GM19438 (cell line): ENCODE data around the gene JSRP1.

Experiments used
- ATAC-seq: cut with Tn5 transposase; IDR thresholded peaks from one replicate; pipeline ENCODE4 v1.9.1; 2021; ENCODE audit warnings: low read depth; ENCODE audit not compliant: unreplicated experiment

JSRP1 gene, protein sequence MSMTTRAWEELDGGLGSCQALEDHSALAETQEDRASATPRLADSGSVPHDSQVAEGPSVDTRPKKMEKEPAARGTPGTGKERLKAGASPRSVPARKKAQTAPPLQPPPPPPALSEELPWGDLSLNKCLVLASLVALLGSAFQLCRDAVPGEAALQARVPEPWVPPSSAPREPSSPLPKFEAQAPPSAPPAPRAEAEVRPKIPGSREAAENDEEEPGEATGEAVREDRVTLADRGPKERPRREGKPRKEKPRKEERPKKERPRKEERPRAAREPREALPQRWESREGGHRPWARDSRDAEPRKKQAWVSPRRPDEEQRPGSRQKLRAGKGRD

DNA sequence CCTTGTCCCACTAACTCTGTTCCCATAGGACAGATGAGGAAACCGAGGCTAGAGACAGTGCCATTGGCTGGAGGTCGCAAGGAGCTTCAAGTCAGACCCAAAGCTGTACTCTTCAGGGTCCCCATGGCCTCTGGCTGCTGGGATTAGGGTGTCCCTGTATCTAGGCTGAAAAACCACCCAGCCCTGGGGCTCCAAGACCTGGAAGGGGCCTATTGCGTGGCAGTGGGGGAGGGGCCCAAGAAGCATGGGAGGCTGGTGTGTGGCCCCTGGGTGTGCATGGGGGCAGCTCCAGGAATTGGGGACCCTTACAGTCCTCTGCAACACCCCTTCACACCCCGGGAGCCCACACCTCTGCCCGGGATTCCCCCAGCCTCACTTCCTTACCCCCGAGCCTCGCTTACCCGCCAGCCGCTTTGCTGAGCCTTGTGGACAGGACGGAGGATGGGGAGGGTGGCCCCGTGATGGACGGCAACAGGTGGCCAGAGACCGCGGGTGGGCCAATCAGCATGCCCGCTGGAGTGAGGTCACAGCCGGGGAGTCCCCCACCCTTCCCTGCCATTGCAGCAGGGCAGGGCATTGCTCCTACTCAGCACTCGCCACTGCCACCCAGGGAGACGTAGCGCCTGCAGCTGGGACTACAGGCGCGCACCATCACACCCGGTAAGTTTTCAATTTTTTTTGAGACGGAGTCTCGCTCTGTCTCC, at the start of gene JSRP1:
TSS of gene JSRP1 (minus strand) at position 436 of the 704 bp plus-strand sequence. CDS start 1,103 bp downstream, outside the sequence.
- ATAC-seq, result no peak

DNA sequence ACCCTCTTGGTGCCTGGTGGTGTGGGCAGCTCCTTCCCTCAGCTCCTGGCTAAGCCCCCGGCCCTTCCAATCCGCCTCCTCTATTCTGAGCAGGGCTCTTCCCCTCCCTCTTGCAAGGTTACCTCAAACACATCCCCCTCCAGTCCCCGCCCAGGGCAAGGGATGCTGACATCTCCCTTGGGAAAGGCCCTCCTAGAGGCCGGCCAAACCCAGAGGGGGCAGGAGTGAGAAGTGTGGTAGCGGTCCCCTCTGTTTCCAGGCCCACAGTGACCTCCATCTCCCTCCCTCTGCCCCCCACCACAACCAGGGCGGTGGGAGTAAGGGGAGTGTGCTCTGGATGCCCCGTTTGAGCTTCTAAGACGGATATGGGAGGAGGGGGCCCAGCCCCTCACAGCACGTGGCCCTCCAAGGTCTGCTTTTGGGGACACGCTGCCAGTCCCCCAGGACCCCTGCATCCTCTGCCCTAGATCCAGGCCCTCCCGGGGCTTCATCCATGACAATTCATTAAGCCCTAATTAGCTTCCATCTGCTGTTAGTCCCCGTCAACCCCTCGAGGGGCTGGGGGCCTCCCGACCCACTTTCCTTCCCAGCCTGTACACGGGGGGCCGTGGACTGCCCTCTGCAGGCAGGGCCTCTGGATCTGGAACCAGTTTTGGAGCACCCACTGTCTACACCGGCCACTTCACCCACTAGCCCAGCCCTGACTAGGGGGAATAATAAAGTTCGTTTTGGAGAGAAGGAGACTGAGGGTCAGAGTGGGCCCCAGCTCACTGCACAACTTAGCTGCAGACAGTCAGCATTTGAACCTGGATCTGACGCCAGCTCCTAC, 49.4 kb upstream of the JSRP1 start:
- ATAC-seq, result no peak

DNA sequence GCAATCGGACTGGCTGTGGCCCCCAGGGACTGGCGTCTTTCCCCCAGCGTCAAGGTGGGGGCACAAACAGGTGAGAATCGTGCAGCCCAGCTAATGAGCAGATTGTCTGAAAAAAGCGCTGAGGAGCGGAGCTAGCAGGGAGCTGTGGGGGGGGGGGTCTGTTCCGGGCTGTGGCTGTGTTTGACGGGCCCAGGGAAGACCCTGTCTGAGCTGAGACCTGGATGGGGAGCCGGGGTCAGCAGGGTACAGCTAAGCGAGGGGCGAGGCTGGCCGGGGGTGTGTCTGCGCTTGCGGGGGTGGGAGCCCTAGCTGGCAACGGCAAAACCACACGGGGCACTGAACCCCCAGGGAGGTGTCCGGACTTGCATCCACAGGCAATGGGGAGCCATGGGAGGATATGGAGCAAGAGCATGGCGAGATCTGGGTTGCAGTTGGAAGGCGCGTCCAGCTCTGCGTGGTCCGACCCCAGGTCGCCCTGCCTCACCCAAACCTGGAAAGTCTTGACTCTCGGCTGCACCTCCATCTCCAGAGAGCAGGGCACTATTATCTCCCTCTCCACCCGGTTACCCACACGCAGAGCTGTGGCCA, 47.1 kb upstream of the JSRP1 start:
- ATAC-seq, result no peak

DNA sequence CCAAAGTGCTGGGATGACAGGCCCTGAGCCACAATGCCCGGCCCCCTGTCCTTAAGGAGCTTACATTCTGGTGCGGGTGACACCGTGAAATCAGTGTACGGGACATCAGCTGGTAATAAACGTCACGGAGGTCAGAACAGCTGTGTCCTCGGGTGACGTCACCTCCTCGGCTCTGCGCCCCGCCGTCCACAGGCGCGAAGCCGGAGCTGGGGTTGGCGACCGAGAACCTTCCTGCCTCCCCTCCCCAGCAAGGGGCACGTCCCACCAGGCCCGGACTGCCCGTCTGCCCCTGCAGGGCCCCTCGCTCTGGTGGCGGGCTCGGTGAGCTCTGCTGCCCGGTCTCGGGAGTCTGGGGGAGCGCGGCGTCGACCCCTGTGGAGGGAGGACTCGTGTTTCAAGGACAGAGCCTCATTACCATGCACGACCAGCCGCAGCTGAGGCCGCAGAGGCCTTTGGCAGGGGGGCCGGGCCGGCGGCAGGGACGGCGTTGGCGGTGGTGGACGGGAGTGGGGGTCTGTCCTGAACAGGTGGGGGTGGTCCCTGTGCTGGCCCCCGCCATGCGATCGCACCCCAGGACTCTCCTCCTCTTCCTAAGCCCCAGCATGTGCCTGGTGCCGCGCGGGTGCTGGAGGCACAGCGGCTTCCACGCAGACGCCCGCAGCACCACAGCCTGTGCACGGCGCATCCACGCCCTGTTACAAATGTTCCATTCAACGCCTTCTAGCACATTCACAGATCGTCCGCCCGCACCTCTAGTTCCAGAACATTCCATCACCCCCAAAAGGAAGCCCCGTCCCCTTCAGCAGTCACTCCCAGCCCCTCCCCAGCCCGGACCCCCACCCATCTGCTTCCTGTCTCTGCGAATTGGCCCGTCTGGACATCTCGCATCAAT, 46.3 kb upstream of the JSRP1 start:
- no peak for ATAC-seq

DNA sequence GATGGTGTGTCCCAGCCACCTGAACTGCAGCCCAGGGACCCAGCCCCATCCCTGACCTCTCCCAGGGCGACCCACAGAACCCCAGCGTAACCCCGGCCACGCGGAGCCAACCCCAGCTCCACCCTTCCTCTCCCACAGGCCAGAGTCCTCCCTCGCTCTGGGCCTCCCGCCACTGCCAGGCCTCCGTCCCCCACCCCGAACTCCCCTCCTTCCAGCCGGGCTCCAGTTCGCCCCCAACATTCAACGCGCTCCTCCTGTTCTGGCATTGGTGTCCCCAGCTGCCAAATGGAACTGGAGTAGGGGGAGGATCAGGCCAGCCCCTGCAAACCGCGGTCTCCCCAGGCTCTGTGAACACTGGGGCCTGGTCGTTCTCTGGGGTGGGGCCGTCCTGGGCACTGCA, 44.3 kb upstream of the JSRP1 start:
- ATAC-seq, result no peak

DNA sequence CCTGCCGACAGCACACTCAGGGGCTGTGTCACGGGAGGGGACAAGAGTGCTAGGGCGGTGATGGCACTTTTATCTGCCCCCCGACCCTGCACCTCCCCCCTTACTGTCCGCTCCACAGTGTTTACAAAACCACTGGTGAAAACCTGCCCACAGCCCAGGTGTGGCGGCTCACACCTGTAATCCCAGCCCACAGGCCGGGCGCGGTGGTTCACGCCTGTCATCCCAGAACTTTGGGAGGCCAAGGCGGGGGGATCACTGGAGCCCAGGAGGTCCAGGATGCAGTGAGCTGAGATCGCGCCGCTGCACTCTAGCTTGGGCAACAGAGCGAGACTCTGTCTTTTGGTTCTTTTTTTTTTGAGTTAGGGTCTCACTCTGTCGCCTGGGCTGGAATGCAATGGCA, 39.9 kb upstream of the JSRP1 start:
- no peak for ATAC-seq

DNA sequence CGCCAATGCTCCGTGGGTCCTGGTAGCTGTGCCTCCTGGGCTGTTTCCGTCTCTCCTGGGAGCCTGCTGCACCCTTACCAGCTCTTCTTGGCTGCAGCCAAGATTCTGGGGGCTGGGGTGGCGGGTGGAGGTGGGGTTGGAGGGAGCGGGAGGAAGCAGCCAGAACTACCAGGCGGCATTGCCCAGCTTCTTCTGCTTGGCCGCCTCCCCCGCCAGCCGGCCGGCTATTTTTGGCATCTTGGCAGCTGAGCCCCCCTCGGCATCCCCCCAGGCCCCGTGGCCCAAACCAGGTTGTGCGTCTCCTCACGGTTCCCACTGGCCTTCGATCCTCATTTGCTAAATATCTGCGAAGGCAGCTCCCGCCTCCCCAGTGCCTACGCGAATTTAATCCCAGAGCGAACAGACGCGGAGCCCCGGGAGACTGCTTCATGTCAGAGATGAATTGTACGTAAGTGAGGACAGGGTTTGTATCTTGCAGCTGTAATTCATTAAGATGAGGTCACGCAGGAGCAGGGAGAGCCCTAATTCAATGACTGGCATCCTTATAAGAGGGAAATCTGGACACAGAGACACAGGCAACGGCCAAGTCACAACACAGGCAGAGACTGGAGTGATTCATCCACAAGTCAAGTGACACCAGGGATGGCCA, 38.6 kb upstream of the JSRP1 start:
- no peak for ATAC-seq

DNA sequence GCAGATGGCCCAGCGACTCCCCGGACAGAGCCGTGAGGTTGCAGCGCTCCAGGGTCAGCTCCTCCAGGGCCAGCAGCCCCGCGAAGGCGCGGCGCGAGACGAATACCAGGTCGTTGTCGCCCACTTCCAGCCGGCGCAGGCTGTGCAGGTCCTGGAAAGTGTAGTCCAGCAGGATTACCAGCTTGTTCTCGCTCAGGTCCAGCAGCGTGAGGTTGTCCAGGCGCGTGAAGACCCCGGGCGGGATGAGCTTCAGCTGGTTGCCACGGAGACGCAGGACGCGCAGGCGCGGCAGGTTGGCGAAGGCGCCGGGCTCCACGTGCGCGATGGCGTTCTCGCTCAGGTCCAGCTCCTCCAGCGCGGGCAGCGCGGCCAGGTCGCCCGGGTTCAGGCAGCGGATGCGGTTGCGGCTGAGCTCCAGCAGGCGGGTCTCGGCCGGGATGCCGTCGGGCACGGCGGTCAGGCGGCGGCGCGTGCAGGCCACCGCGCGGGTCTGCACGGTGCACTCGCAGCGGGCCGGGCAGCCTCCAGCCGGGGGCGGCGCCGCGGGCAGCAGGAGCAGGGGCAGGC, 35.1 kb upstream of the JSRP1 start:
- no peak for ATAC-seq

DNA sequence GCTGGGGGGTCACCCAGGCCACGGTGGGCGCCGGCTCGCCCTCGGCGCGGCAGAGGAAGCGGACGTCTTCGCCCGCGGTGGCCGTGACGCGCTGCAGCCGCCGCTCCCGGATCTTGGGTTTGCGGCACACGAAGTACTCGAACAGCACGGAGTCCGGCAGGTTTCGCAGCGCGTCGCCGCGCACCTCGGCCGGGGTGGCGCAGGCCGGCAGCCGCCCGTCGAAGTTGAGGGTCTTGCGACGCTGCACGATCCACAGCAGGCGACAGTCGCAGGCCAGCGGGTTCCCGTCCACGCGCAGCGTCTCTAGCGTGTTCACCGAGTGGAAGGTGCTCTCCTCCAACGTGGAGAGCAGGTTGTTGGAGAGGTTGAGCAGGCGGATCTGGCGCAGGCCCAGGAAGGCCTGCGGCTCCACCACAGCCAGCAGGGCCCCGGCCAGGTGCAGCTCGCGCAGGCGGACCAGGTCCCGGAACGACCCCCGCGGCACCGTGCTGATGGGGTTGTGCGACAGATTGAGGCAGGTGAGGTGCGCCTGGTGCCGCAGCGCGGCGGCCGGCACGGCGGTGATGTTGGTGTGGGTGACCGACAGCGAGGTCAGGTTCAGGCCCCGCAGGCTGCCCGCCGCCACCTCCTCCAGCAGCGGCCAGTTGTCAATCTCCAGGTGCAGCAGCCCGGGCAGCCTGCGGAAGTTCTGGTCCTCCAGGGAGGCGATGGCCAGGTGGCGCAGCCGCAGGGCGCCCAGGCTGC, 34.4 kb upstream of the JSRP1 start:
- ATAC-seq, result no peak

DNA sequence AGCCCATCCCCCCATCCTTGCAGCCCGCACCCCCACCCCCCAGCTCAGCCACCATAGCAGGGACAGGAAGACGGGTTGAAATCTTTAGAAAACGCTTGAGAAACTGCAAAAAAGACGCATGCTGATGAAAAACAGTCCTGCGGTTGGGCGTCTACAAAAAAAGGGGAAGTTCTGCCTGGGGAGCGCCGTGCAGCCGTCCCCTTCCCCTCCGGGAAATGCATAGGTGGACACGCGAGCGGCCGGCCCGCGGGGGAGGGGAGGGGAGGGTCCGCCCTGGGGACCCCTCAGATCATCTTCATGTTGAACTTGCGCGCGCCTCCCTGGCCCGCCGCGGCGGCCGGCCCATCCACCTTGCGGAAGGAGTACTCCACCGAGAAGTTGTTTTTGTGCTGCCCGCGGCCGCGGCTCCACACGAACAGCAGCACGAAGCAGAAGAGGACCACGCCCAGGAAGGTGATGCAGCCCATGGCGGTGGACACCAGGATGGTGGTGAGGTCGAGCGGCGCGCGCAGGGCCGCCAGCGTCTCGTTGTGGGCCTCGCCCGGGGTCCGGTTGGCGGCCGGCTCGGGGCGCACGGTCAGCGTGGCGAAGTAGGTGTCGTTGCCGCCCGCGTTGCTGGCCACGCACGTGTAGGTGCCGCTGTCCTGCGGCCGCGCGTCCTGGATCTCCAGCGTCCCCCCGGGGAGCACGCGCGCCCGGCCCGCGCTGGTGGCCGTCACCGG, 33.7 kb upstream of the JSRP1 start:
- no peak for ATAC-seq

DNA sequence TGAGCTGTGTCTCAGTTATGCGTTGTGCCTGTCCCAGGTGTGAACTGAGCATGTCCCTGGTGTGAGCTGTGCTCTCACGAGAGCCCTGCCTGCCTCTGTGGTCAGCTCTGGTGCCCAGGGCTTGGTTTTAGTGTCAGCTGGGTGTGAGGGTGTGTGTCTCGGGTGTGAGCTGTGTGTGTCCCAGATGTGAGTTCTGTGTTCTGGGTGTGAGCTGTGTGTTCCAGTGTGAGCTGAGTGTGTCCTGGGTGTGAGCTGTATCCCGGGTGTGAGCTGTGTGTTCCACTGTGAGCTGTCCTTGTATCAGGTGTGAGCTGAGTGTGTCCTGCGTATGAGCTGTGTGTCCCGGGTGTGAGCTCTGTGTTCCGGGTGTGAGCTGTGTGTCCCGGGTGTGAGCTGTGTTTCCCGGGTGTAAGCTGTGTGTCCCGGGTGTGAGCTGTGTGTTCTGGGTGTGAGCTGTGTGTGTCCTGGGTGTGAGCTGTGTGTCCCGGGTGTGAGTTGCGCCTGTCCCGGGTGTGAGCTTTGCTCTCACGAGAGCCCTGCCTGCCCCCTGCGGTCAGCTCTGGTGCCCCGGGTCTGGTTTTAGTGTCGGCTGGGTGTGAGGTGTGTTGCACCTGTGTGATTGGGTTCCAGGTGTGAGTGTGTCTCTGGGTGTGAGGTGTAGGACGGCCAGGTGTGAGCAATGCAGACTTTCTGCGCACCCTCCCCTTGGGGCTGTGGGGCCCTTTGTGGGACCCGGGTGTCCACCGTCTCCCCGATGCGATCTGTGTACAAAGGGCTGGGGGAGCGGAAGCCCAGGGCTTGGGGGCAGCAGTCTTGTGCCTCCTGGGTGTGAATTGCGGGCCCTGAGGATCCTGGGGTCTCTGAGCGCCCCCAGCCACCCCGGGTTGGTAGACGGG, 32.8 kb upstream of the JSRP1 start:
- ATAC-seq, result no peak

DNA sequence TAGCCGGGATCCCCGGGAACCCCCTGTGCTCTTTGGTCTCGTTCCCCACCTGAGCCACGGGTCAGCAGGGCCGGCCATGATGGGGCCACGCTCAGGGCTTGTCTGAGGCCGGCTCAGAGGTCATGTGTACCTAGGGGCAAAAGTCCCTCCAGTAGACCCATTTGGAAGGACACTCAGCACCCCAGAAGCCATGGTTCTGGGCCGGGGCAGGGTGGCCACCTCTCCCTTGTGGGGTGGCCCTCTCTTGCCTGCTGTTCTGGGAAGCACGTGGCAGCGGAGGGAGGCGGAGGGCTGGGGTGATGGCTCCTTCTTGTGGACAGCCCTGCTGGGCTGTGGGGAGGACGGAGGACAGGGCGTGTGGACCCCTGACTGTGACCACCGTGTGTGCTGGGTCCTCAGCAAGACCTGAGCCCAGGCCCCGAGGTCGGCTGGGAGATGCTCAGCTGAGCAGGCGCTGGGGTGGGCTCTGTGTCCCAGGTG, 32.2 kb upstream of the JSRP1 start:
- no peak for ATAC-seq

DNA sequence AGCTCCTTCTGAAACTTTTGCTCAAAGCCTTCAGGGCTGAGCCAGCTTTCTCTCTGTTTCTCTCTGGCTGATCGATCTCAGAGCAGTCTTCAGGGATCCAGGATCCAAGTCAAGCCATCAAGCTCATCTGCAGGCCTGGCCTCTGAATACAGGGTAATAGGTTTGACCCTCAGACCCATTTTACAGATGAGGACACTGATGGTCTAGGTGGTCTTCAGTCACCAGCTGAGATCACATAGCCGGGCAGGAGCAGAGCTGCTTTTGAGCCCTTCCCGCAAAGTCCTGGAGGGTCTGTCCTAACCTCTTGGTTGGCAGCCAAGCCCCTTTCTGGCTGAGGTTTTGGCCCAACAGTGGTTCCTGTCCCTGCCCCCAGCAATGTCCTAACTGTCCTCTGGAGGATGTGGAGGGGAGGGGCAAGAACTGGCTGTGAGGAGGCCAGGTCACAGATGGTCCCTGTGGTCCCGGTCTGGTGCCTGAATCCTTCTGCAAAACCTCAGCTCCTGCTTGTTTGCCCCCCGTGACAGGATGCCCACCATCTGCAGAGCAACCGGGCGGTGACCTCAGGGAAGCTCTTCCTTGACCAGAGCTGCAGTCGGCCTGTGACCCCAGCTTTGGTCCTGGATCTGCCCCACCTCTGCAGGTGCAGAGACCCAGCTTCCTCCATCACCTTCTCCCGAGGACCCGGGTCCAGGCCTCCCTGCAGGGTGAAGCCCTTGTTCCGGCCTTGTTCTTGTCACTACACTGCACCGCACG, 31.5 kb upstream of the JSRP1 start:
- no peak for ATAC-seq

DNA sequence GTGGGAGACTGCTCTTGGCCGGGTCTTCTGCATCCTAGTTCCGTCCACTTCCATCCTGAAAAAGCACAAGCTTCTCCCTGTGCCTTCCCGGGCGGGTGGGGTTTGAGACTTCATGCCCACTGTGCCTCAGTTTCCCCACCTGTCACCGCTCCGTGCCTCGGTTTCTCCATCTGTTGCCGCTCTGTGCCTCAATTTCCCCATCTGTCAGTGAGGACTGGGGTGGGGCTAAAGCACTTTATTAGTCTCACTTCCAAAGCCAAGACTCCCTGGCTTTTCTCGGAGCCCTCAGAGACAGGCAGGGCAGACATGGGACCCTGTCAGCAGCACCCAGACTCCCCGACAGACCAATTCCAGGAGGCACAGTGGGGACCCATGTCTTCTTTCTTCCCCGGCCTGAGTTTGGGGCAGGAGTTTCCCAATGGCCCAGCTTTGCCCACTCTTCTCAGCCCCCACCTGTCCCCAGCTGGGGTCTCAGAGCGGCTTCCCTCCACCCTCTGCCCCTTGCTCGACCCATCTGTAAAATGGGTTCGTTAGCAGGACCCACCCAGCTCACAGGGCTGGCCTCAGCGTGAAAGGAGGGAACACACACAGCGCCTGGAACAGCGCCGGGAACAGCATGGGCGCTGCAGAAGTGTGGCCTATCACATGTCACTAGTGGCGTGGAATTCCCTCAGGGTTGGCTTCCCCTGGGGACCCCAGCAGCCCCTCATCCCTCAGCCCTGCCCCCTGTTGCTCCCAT, 30.4 kb upstream of the JSRP1 start:
- ATAC-seq, result no peak

DNA sequence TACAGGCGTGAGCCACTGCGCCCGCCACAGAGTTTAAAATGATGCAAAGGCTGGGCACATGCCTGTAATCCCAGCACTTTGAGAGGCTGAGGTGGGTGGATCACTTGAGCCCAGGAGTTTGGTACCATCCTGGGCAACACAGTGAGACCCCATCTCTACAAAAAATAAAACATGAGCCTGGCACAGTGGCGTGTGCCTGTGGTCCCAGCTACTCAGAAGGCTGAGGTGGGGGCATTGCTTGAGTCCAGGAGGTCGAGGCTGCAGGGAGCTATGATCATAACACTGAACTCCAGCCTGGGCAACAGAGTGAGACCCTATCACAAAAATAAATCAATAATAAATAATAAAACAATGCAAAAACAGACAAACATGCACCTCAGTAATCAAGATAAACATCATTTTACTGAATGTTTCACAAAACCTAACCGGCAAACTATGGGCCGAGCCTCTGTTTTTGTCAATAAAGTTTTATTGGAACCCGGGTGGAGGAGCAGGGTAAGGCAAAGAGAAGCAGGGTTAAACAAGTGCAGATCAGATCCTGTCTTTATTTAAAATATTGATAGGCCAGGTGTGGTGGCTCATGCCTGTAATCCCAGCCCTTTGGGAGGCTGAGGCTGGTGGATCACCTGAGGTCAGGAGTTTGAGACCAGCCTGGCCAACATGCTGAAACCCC, 27.8 kb upstream of the JSRP1 start:
- ATAC-seq, result no peak
